PFSK-1 (cell line): ENCODE measurements around the gene ADCY2.

Experiments used
- FOXP2 ChIP-seq: optimal IDR thresholded peaks from 2 replicates; pipeline ENCODE3; 2011; ENCODE audit warnings: borderline replicate concordance, control low read depth, inconsistent platforms; ENCODE audit not compliant: insufficient read depth; ENCODE audit errors: extremely low read length, extremely low read depth
- POLR2AphosphoS5 ChIP-seq: IDR thresholded peaks from 2 replicates; pipeline ENCODE4 v1.6.1; 2012; ENCODE audit warnings: low read depth, mild to moderate bottlenecking, control low read depth, low read length, moderate library complexity
- REST ChIP-seq, 2 experiments: IDR thresholded peaks; 2 replicates each; pipeline versions ENCODE4 v1.6.1 to v1.8.0; 2011 to 2012; ENCODE audit warnings: low read depth in 2 of 2, low read length in 2 of 2, control low read depth in 1 of 2, inconsistent platforms in 1 of 2, mild to moderate bottlenecking in 1 of 2, moderate library complexity in 1 of 2; ENCODE audit not compliant: insufficient read depth in 1 of 2
- SIN3A ChIP-seq: IDR thresholded peaks from 2 replicates; pipeline ENCODE4 v1.6.1; 2012; ENCODE audit warnings: mild to moderate bottlenecking, low read length, moderate library complexity, borderline replicate concordance; ENCODE audit not compliant: insufficient read depth
- TAF1 ChIP-seq: IDR thresholded peaks from 2 replicates; pipeline ENCODE4 v1.6.1; 2012; ENCODE audit warnings: low read length, control low read depth, borderline replicate concordance; ENCODE audit not compliant: insufficient read depth

ADCY2 gene

GRCh38 chr5:7634837-7635236 is 238.9 kb downstream of the ADCY2 start:
- TF ChIP-seq POLR2AphosphoS5, result no peak
- TF ChIP-seq SIN3A, result no peak
- TF ChIP-seq FOXP2, result no peak
- no peak for TF ChIP-seq TAF1
- TF ChIP-seq REST (IDR thresholded peaks at IDR 0.05; ENCODE audit: insufficient read depth in 1 of 2, low read depth in 2 of 2, low read length in 2 of 2), result no peak

DNA sequence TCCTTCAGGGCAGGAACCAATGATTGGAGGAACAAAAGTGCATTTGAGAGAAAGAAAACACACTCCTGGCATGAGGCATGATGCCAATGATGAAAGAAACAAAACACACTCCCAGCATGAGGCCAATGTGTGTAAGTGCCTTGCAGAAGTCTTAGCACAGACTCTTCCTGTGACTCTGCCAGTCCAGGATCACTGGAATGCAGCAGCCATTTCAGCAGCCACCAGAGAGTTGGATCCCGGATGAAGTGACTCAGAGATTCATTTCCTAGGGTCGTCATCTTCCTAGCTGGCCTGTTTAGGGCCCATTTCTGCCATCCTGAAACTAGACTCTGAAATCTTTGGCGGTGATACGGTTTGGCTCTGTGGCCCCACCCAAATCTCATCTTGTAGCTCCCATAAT is 242.5 kb downstream of the ADCY2 start:
- no peak for TF ChIP-seq TAF1
- TF ChIP-seq REST (IDR thresholded peaks at IDR 0.05; ENCODE audit: insufficient read depth in 1 of 2, low read depth in 2 of 2, low read length in 2 of 2), result no peak

- TF ChIP-seq SIN3A, result no peak
- TF ChIP-seq REST (IDR thresholded peaks at IDR 0.05; ENCODE audit: insufficient read depth in 1 of 2, low read depth in 2 of 2, low read length in 2 of 2), result no peak
- TF ChIP-seq POLR2AphosphoS5, result no peak
- TF ChIP-seq TAF1, result no peak
- TF ChIP-seq FOXP2, result no peak
These were observed 246.1 kb downstream of the ADCY2 start for GRCh38 chr5:7642029-7642428.

- TF ChIP-seq FOXP2 (no peak), TAF1 (no peak), REST (IDR thresholded peaks at IDR 0.05; ENCODE audit: insufficient read depth in 1 of 2, low read depth in 2 of 2, low read length in 2 of 2) (no peak), SIN3A (no peak)
These were observed 248.8 kb downstream of the ADCY2 start for GRCh38 chr5:7644723-7645122.

DNA sequence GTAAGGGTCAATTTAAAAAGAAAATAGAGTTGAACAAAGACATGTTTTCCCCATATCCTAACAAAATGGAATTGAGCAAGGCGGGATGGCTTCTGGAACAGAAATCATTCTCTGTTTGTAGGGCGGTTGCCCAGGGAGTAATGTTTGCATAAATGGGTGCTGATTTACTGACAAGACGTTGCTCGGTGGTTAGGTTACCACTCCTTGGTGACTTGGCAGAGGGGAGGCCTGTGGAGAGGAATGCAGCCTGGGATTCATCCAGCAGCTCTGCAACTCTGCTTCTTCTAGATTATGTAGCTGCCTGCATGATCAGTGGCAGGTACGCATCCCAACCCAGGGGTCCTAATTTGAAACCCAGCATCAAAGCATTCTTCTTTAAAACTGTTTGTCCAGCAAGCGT is 254.8 kb downstream of the ADCY2 start:
- TF ChIP-seq REST (IDR thresholded peaks at IDR 0.05; ENCODE audit: insufficient read depth in 1 of 2, low read depth in 2 of 2, low read length in 2 of 2), result no peak
- no peak for TF ChIP-seq FOXP2
- TF ChIP-seq TAF1, result no peak
- no peak for TF ChIP-seq SIN3A
- TF ChIP-seq POLR2AphosphoS5, result no peak
